Measurements from ENCODE around the gene AP1G2.

The AP1G2 gene

GRCh38 chr14:23532658-23533057 lies 34.9 kb downstream of the AP1G2 start:
- no peak overlapping the region for H3K27ac ChIP-seq
- no peak overlapping the region for H3K4me3 ChIP-seq (ENCODE audit: low read depth in 1 of 2, low read length in 1 of 2)
- no peaks in the 10 kb centered on the region for H3K36me3 ChIP-seq
- no peaks in the 10 kb centered on the region for H3K27me3 ChIP-seq
- no peaks in the 10 kb centered on the region for H3K9me3 ChIP-seq
- TF ChIP-seq CTCF (IDR thresholded peaks at IDR 0.05), result no peak
- no peaks in the 10 kb centered on the region for H3K4me1 ChIP-seq (ENCODE audit: control insufficient read depth in 1 of 2, insufficient read depth in 1 of 2, low read depth in 1 of 2, low read length in 1 of 2)

GRCh38 chr14:23531391-23531790 lies 36.2 kb downstream of the AP1G2 start:
- Histone ChIP-seq H3K4me3 (ENCODE audit: low read depth in 1 of 2, low read length in 1 of 2) (no peak overlapping the region), H3K36me3 (peaks cover 11% of the 10 kb centered on the region), H3K27ac (no peak overlapping the region), H3K27me3 (no peaks in the 10 kb centered on the region), H3K4me1 (ENCODE audit: control insufficient read depth in 1 of 2, insufficient read depth in 1 of 2, low read depth in 1 of 2, low read length in 1 of 2) (no peaks in the 10 kb centered on the region), H3K9me3 (no peaks in the 10 kb centered on the region)
- TF ChIP-seq CTCF (IDR thresholded peaks at IDR 0.05), result no peak

GRCh38 chr14:23530375-23531055 lies 37.1 kb downstream of the AP1G2 start:
- Histone ChIP-seq H3K27ac (no peak overlapping the region), H3K36me3 (peaks cover 17% of the 10 kb centered on the region), H3K9me3 (no peaks in the 10 kb centered on the region), H3K4me3 (ENCODE audit: low read depth in 1 of 2, low read length in 1 of 2) (no peak overlapping the region), H3K27me3 (no peaks in the 10 kb centered on the region), H3K4me1 (ENCODE audit: control insufficient read depth in 1 of 2, insufficient read depth in 1 of 2, low read depth in 1 of 2, low read length in 1 of 2) (no peaks in the 10 kb centered on the region)
- no peak for TF ChIP-seq CTCF (IDR thresholded peaks at IDR 0.05)

GRCh38 chr14:23529016-23529415 lies 38.6 kb downstream of the AP1G2 start:
- no peak for TF ChIP-seq CTCF (IDR thresholded peaks at IDR 0.05)
- H3K4me1 ChIP-seq (ENCODE audit: control insufficient read depth in 1 of 2, insufficient read depth in 1 of 2, low read depth in 1 of 2, low read length in 1 of 2), result peaks cover 5 to 9% of the 10 kb centered on the region in 2 experiments
- peaks cover 17% of the 10 kb centered on the region for H3K36me3 ChIP-seq
- no peak overlapping the region for H3K27ac ChIP-seq
- H3K27me3 ChIP-seq, result no peaks in the 10 kb centered on the region
- H3K4me3 ChIP-seq (ENCODE audit: low read depth in 1 of 2, low read length in 1 of 2), result no peak overlapping the region
- no peaks in the 10 kb centered on the region for H3K9me3 ChIP-seq

GRCh38 chr14:23528555-23528954 lies 39.0 kb downstream of the AP1G2 start:
- H3K4me1 ChIP-seq (ENCODE audit: control insufficient read depth in 1 of 2, insufficient read depth in 1 of 2, low read depth in 1 of 2, low read length in 1 of 2), result peaks cover 10 to 14% of the 10 kb centered on the region in 2 experiments
- H3K4me3 ChIP-seq (ENCODE audit: low read depth in 1 of 2, low read length in 1 of 2), result no peak overlapping the region
- H3K9me3 ChIP-seq, result no peaks in the 10 kb centered on the region
- no peak for TF ChIP-seq CTCF (IDR thresholded peaks at IDR 0.05)
- H3K27ac ChIP-seq, result no peak overlapping the region
- H3K27me3 ChIP-seq, result no peaks in the 10 kb centered on the region
- peaks cover 17% of the 10 kb centered on the region for H3K36me3 ChIP-seq

All from neutrophil (primary cell).